Prostate gland (tissue), 2 donors: ENCODE data around the gene AURKB. TPM values are rescaled to one million over a fixed set of nuclear protein-coding genes. Genes with fewer than 3 reads are reported as not detected.
A peak's percentile ranks its signal among the peaks of the same experiment; 100 is the strongest.
"Not testable (repeated sequence)": the region's sequence is repeated elsewhere in the genome, so short reads cannot be mapped to it uniquely, and the experiment has no call there.

ENCODE experiments used
- DNase-seq: peaks from one replicate; pipeline ENCODE4 v3.0.0-alpha.2; 2019; ENCODE audit warnings: low spot score
- H3K27ac ChIP-seq, 2 donors: fragments of 200-600 bp; sonication (generic); 2 replicates each; pipeline ENCODE4 v1.5.1; 2017 to 2019
- H3K27me3 ChIP-seq: fragments of 200-600 bp; sonication (generic); replicated peaks from 2 replicates; pipeline ENCODE4 v1.5.1; 2019; ENCODE audit not compliant: insufficient read depth
- H3K36me3 ChIP-seq, 2 donors: fragments of 200-600 bp; sonication (generic); 1 replicate in 1 of 2; 2 replicates in 1 of 2; pipeline versions ENCODE4 v1.5.1 to v1.8.1; 2017 to 2019
- H3K4me1 ChIP-seq: fragments of 200-600 bp; sonication (generic); replicated peaks from 2 replicates; pipeline ENCODE4 v1.5.1; 2019
- H3K4me3 ChIP-seq, 2 donors: fragments of 200-600 bp; sonication (generic); 2 replicates each; pipeline ENCODE4 v1.5.1; 2017 to 2019
- H3K9me3 ChIP-seq: fragments of 200-600 bp; sonication (generic); 2 replicates; pipeline ENCODE4 v1.5.1; 2017
- CTCF ChIP-seq, 4 experiments: fragments of 200-600 bp in 2 of 4; fragments of 450-650 bp in 2 of 4; sonication (generic) in 2 of 4; IDR thresholded peaks; 1 replicate in 3 of 4; 2 replicates in 1 of 4; pipeline ENCODE4 v1.5.1; 2016 to 2019; ENCODE audit warnings: antibody characterized with exemption in 4 of 4, mild to moderate bottlenecking in 2 of 4, moderate library complexity in 2 of 4
- POLR2A ChIP-seq: fragments of 450-650 bp; IDR thresholded peaks from one replicate; pipeline ENCODE4 v1.6.1; 2016; ENCODE audit warnings: antibody characterized with exemption, mild to moderate bottlenecking
- POLR2AphosphoS5 ChIP-seq: sonication (generic); formaldehyde crosslinking; IDR thresholded peaks from one replicate; pipeline ENCODE4 v1.6.1; 2017; ENCODE audit warnings: antibody characterized with exemption
- WGBS: methylation state at CpG from one replicate; pipeline ENCODE4 v1.1.5; 2018; 5-methylcytosine and 5-hydroxymethylcytosine counted together
- intact Hi-C: fragments of 100-400 bp; cut with DNase I; formaldehyde crosslinking; loops from one replicate; pipeline ENCODE4 v1.14.2; 2022
- total RNA-seq, 2 donors: library from RNA; depleted of rRNA; stranded (reverse); fragments of >200 nt; gene quantifications; one replicate each; pipeline ENCODE4 v1.1.0, GENCODE V29; 2016

Gene AURKB
- total RNA-seq, 2 donors from 2014 or later, result 2.1 to 6.6 TPM

GRCh38 chr17:8222630-8223355, 12.4 kb upstream of the AURKB start:
- TF ChIP-seq CTCF (IDR thresholded peaks at IDR 0.05) (peak in 1 of 4 experiments; percentile 10), POLR2A (peak; percentile 81), POLR2AphosphoS5 (peak; percentile 90)
- H3K4me1 ChIP-seq, result peaks cover 9% of the 10 kb centered on the region
- peak overlapping the region; percentile 41 to 55 for H3K4me3 ChIP-seq
- DNase-seq, result peak; percentile 90
- H3K27me3 ChIP-seq, result no peaks in the 10 kb centered on the region
- H3K36me3 ChIP-seq, result peaks cover 2 to 4% of the 10 kb centered on the region in 2 donors
- H3K27ac ChIP-seq, result peak overlapping the region; percentile 98 to 99
- under 1% methylated on average over 48 of the region's 49 CpGs for WGBS
- intact Hi-C loops, result loop anchor here (1.0 kb wide), 1 partner anchor 35 kb away; no protein-coding TSS in a partner anchor
- H3K9me3 ChIP-seq, result no peaks in the 10 kb centered on the region

- peak overlapping the region; percentile 41 to 55 for H3K4me3 ChIP-seq
- peak overlapping the region; percentile 98 to 99 for H3K27ac ChIP-seq
- peaks cover 9% of the 10 kb centered on the region for H3K4me1 ChIP-seq
- WGBS, result 0% methylated on average over 9 of the region's 9 CpGs
- no peaks in the 10 kb centered on the region for H3K9me3 ChIP-seq
- no peak for TF ChIP-seq CTCF (IDR thresholded peaks at IDR 0.05)
- no peak for TF ChIP-seq POLR2AphosphoS5
- no peak for TF ChIP-seq POLR2A
- H3K36me3 ChIP-seq, result no peaks in the 10 kb centered on the region
- DNase-seq, result no peak
- intact Hi-C loops, result loop anchor here (1.0 kb wide), 1 partner anchor 35 kb away; no protein-coding TSS in a partner anchor
- no peaks in the 10 kb centered on the region for H3K27me3 ChIP-seq
Measured at GRCh38 chr17:8222380-8222629, 11.9 kb upstream of the AURKB start.

- intact Hi-C loops, result loop anchor here (1.0 to 2.0 kb wide), 2 partner anchors 35 to 103 kb away; partner anchors contain the start of gene ALOXE3
- Histone ChIP-seq H3K9me3 (no peaks in the 10 kb centered on the region), H3K4me3 (peak overlapping the region; percentile 41 to 55), H3K27ac (peak overlapping the region; percentile 98 to 99), H3K27me3 (no peaks in the 10 kb centered on the region), H3K36me3 (no peaks in the 10 kb centered on the region), H3K4me1 (peaks cover 9% of the 10 kb centered on the region)
- DNase-seq, result peak; percentile 93
- whole genome bisulfite sequencing, result under 1% methylated on average over 40 of the region's 40 CpGs
- TF ChIP-seq CTCF (IDR thresholded peaks at IDR 0.05) (no peak), POLR2AphosphoS5 (peak; percentile 85)
Measured at GRCh38 chr17:8221663-8222379, 11.4 kb upstream of the AURKB start.

GRCh38 chr17:8220783-8221662, 10.6 kb upstream of the AURKB start:
- intact Hi-C loops, result loop anchor here (2.0 kb wide), 1 partner anchor 102 kb away; the partner anchor contains the start of gene ALOXE3
- H3K9me3 ChIP-seq, result no peaks in the 10 kb centered on the region
- H3K4me1 ChIP-seq, result peaks cover 9% of the 10 kb centered on the region
- TF ChIP-seq CTCF (IDR thresholded peaks at IDR 0.05) (peak in 1 of 4 experiments; percentile 16), POLR2A (no peak), POLR2AphosphoS5 (peak; percentile 81)
- H3K4me3 ChIP-seq, result peak overlapping the region; percentile 41 to 55
- H3K27me3 ChIP-seq, result no peaks in the 10 kb centered on the region
- peak overlapping the region; percentile 98 to 99 for H3K27ac ChIP-seq
- WGBS, result under 1% methylated on average over 45 of the region's 45 CpGs
- H3K36me3 ChIP-seq, result no peaks in the 10 kb centered on the region
- DNase-seq, result peak; percentile 94

GRCh38 chr17:8214000-8214399, 3.6 kb upstream of the AURKB start:
- DNase-seq, H3K4me3 ChIP-seq, H3K27ac ChIP-seq, intact Hi-C loops, H3K27me3 ChIP-seq, H3K9me3 ChIP-seq, H3K36me3 ChIP-seq, H3K4me1 ChIP-seq: not testable (repeated sequence)
- WGBS, result 88% methylated on average over 15 of the region's 15 CpGs
